ENCODE results near the gene LIN7C.
A peak's percentile ranks its signal among the peaks of the same experiment; 100 is the strongest.

Gene LIN7C

GRCh38 chr11:27489092-27489491 is 17.5 kb downstream of the LIN7C start:
- Histone ChIP-seq H3K4me3 (ENCODE audit: low read length, poor library complexity, severe bottlenecking) (no peak overlapping the region), H3K27me3 (ENCODE audit: insufficient read depth, low read length, poor library complexity, severe bottlenecking) (no peaks in the 10 kb centered on the region), H3K4me1 (ENCODE audit: insufficient read depth, low read length, poor library complexity, severe bottlenecking) (no peaks in the 10 kb centered on the region), H3K79me2 (ENCODE audit: insufficient read depth, low read length) (no peaks in the 10 kb centered on the region), H3F3A (ENCODE audit: low read depth) (no peaks in the 10 kb centered on the region), H3K4me2 (ENCODE audit: low read depth, low read length, poor library complexity, severe bottlenecking) (no peak overlapping the region), H3K36me3 (ENCODE audit: insufficient read depth, low read length) (peaks cover 25% of the 10 kb centered on the region; the same call in 1 of the 2 replicates), H3K9me2 (replicated peaks; ENCODE audit: low read depth, low read length) (no peaks in the 10 kb centered on the region), H3K9me3 (ENCODE audit: insufficient read depth, low read depth, low read length) (no peaks in the 10 kb centered on the region), H4K20me1 (ENCODE audit: insufficient read depth, low read length, poor library complexity, severe bottlenecking) (no peaks in the 10 kb centered on the region), H3K9ac (ENCODE audit: low read depth, low read length, poor library complexity, severe bottlenecking) (no peak overlapping the region), H2AFZ (ENCODE audit: low read length) (no peak overlapping the region)
- TF ChIP-seq EZH2phosphoT487 (IDR thresholded peaks at IDR 0.05; ENCODE audit: borderline replicate concordance): no peak
- TF ChIP-seq, protein P1, sequence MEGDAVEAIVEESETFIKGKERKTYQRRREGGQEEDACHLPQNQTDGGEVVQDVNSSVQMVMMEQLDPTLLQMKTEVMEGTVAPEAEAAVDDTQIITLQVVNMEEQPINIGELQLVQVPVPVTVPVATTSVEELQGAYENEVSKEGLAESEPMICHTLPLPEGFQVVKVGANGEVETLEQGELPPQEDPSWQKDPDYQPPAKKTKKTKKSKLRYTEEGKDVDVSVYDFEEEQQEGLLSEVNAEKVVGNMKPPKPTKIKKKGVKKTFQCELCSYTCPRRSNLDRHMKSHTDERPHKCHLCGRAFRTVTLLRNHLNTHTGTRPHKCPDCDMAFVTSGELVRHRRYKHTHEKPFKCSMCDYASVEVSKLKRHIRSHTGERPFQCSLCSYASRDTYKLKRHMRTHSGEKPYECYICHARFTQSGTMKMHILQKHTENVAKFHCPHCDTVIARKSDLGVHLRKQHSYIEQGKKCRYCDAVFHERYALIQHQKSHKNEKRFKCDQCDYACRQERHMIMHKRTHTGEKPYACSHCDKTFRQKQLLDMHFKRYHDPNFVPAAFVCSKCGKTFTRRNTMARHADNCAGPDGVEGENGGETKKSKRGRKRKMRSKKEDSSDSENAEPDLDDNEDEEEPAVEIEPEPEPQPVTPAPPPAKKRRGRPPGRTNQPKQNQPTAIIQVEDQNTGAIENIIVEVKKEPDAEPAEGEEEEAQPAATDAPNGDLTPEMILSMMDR (conservative IDR thresholded peaks at IDR 0.05; ENCODE audit: low read length): no peak

DNA sequence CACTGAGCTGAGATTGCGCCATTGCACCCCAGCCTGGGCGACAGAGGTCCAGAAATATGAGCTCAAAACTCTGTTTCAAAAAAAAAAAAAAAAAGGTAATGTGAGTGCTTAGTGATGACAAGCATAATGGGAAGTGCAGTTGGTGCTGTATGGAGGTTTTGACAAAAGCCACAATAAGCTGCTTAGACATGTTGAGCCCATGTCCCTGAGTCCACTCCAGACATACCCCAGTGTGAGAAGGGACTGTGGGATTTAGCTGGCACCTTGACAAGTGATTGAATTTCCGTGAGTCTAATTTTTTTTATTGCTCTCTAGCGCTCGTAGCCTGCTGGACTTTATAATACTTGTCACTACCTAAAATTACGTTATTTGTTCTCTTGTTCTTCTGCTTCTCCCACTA is 18.9 kb downstream of the LIN7C start:
- H3K9me3 ChIP-seq (ENCODE audit: insufficient read depth, low read depth, low read length): no peaks in the 10 kb centered on the region
- H3K36me3 ChIP-seq (ENCODE audit: insufficient read depth, low read length): peaks cover 15% of the 10 kb centered on the region; the same call in 1 of the 2 replicates
- H3K4me2 ChIP-seq (ENCODE audit: low read depth, low read length, poor library complexity, severe bottlenecking): no peak overlapping the region
- H2AFZ ChIP-seq (ENCODE audit: low read length): no peak overlapping the region
- H3K9ac ChIP-seq (ENCODE audit: low read depth, low read length, poor library complexity, severe bottlenecking): no peak overlapping the region
- H3K9me2 ChIP-seq (replicated peaks; ENCODE audit: low read depth, low read length): no peaks in the 10 kb centered on the region
- no peaks in the 10 kb centered on the region for H3K4me1 ChIP-seq (ENCODE audit: insufficient read depth, low read length, poor library complexity, severe bottlenecking)
- H3K27me3 ChIP-seq (ENCODE audit: insufficient read depth, low read length, poor library complexity, severe bottlenecking): no peaks in the 10 kb centered on the region
- TF ChIP-seq, protein P1 (conservative IDR thresholded peaks at IDR 0.05; ENCODE audit: low read length): no peak
- no peak for TF ChIP-seq EZH2phosphoT487 (IDR thresholded peaks at IDR 0.05; ENCODE audit: borderline replicate concordance)
- H3K79me2 ChIP-seq (ENCODE audit: insufficient read depth, low read length): no peaks in the 10 kb centered on the region
- no peak overlapping the region for H3K4me3 ChIP-seq (ENCODE audit: low read length, poor library complexity, severe bottlenecking)
- H4K20me1 ChIP-seq (ENCODE audit: insufficient read depth, low read length, poor library complexity, severe bottlenecking): no peaks in the 10 kb centered on the region
- H3F3A ChIP-seq (ENCODE audit: low read depth): no peaks in the 10 kb centered on the region

- H3K9ac ChIP-seq (ENCODE audit: low read depth, low read length, poor library complexity, severe bottlenecking): no peak overlapping the region
- H2AFZ ChIP-seq (ENCODE audit: low read length): no peak overlapping the region
- H3K4me1 ChIP-seq (ENCODE audit: insufficient read depth, low read length, poor library complexity, severe bottlenecking): no peaks in the 10 kb centered on the region
- peaks cover 1% of the 10 kb centered on the region; the same call in 1 of the 2 replicates for H3K36me3 ChIP-seq (ENCODE audit: insufficient read depth, low read length)
- no peaks in the 10 kb centered on the region for H4K20me1 ChIP-seq (ENCODE audit: insufficient read depth, low read length, poor library complexity, severe bottlenecking)
- H3F3A ChIP-seq (ENCODE audit: low read depth): no peaks in the 10 kb centered on the region
- no peaks in the 10 kb centered on the region for H3K9me3 ChIP-seq (ENCODE audit: insufficient read depth, low read depth, low read length)
- no peak overlapping the region for H3K4me2 ChIP-seq (ENCODE audit: low read depth, low read length, poor library complexity, severe bottlenecking)
- TF ChIP-seq EZH2phosphoT487 (IDR thresholded peaks at IDR 0.05; ENCODE audit: borderline replicate concordance): no peak
- TF ChIP-seq, protein P1 (conservative IDR thresholded peaks at IDR 0.05; ENCODE audit: low read length): peak; percentile 94
- no peaks in the 10 kb centered on the region for H3K79me2 ChIP-seq (ENCODE audit: insufficient read depth, low read length)
- no peaks in the 10 kb centered on the region for H3K27me3 ChIP-seq (ENCODE audit: insufficient read depth, low read length, poor library complexity, severe bottlenecking)
- H3K4me3 ChIP-seq (ENCODE audit: low read length, poor library complexity, severe bottlenecking): no peak overlapping the region
- no peaks in the 10 kb centered on the region for H3K9me2 ChIP-seq (replicated peaks; ENCODE audit: low read depth, low read length)
Measured at GRCh38 chr11:27485930-27486773, 20.4 kb downstream of the LIN7C start.

Data from Loucy (cell line).